ENCODE results near the gene UFSP1.

Gene UFSP1

GRCh38 chr7:100863406-100863950 lies 26.0 kb downstream of the UFSP1 start:
- Histone ChIP-seq H2BK5ac (ENCODE audit: low read depth, low read length, poor library complexity) (no peak overlapping the region), H3K27me3 (ENCODE audit: insufficient read depth, low read length) (no peaks in the 10 kb centered on the region), H3K27ac (ENCODE audit: low read depth, low read length) (no peak overlapping the region), H3K4ac (ENCODE audit: low read depth, low read length) (no peak overlapping the region), H3K36me3 (ENCODE audit: control insufficient read depth in 1 of 2, insufficient read depth in 2 of 2, low read length in 2 of 2) (peaks cover 39 to 40% of the 10 kb centered on the region in 2 experiments), H2AFZ (ENCODE audit: insufficient read depth, low read length, poor library complexity) (no peak overlapping the region), H3K79me2 (ENCODE audit: control insufficient read depth, insufficient read depth, low read length, poor library complexity) (peaks cover 18% of the 10 kb centered on the region), H3K23ac (ENCODE audit: low read length) (no peak overlapping the region), H4K8ac (ENCODE audit: low read depth, low read length) (no peak overlapping the region), H4K12ac (ENCODE audit: low read depth, low read length) (no peak overlapping the region), H2BK120ac (ENCODE audit: insufficient read depth, low read length, poor library complexity) (no peak overlapping the region), H3K4me3 (ENCODE audit: low read depth, low read length) (no peak overlapping the region), H3K9ac (ENCODE audit: low read length) (no peak overlapping the region), H2BK12ac (ENCODE audit: low read length) (no peak overlapping the region), H3K14ac (ENCODE audit: low read length) (no peak overlapping the region), H3K79me1 (ENCODE audit: low read length) (peaks cover 19% of the 10 kb centered on the region), H3K4me1 (ENCODE audit: control insufficient read depth in 1 of 2, insufficient read depth in 2 of 2, low read length in 2 of 2) (peaks cover 7 to 9% of the 10 kb centered on the region in 2 experiments), H4K91ac (ENCODE audit: low read depth, low read length) (no peak overlapping the region), H3K4me2 (ENCODE audit: low read length) (no peak overlapping the region), H3K9me3 (ENCODE audit: insufficient read depth, low read depth, low read length) (peaks cover 1% of the 10 kb centered on the region), H2AK5ac (ENCODE audit: low read length) (no peak overlapping the region), H3K18ac (ENCODE audit: low read length) (no peak overlapping the region)
- no peak for DNase-seq
- WGBS (ENCODE audit: extremely low coverage, insufficient coverage, insufficient read length): no CpG with 5 or more reads among the region's 10 CpGs

GRCh38 chr7:100861616-100861985 lies 27.9 kb downstream of the UFSP1 start:
- no peak overlapping the region for H4K8ac ChIP-seq (ENCODE audit: low read depth, low read length)
- no peak overlapping the region for H2BK12ac ChIP-seq (ENCODE audit: low read length)
- H3K27me3 ChIP-seq (ENCODE audit: insufficient read depth, low read length): no peaks in the 10 kb centered on the region
- no peak overlapping the region for H2AFZ ChIP-seq (ENCODE audit: insufficient read depth, low read length, poor library complexity)
- H4K91ac ChIP-seq (ENCODE audit: low read depth, low read length): no peak overlapping the region
- H3K4me2 ChIP-seq (ENCODE audit: low read length): no peak overlapping the region
- H3K79me2 ChIP-seq (ENCODE audit: control insufficient read depth, insufficient read depth, low read length, poor library complexity): peaks cover 1% of the 10 kb centered on the region
- no peak overlapping the region for H3K4ac ChIP-seq (ENCODE audit: low read depth, low read length)
- no peak overlapping the region for H3K4me3 ChIP-seq (ENCODE audit: low read depth, low read length)
- H3K4me1 ChIP-seq (ENCODE audit: control insufficient read depth in 1 of 2, insufficient read depth in 2 of 2, low read length in 2 of 2): peaks cover 10 to 12% of the 10 kb centered on the region in 2 experiments
- no peak overlapping the region for H4K12ac ChIP-seq (ENCODE audit: low read depth, low read length)
- peaks cover 1% of the 10 kb centered on the region for H3K9me3 ChIP-seq (ENCODE audit: insufficient read depth, low read depth, low read length)
- H3K79me1 ChIP-seq (ENCODE audit: low read length): peaks cover 7% of the 10 kb centered on the region
- H3K18ac ChIP-seq (ENCODE audit: low read length): no peak overlapping the region
- H3K23ac ChIP-seq (ENCODE audit: low read length): no peak overlapping the region
- no peak overlapping the region for H2AK5ac ChIP-seq (ENCODE audit: low read length)
- no CpG with 5 or more reads among the region's 14 CpGs for WGBS (ENCODE audit: extremely low coverage, insufficient coverage, insufficient read length)
- no peak overlapping the region for H3K27ac ChIP-seq (ENCODE audit: low read depth, low read length)
- peaks cover 38 to 39% of the 10 kb centered on the region in 2 experiments for H3K36me3 ChIP-seq (ENCODE audit: control insufficient read depth in 1 of 2, insufficient read depth in 2 of 2, low read length in 2 of 2)
- H2BK5ac ChIP-seq (ENCODE audit: low read depth, low read length, poor library complexity): no peak overlapping the region
- no peak overlapping the region for H3K9ac ChIP-seq (ENCODE audit: low read length)
- no peak overlapping the region for H3K14ac ChIP-seq (ENCODE audit: low read length)
- no peak for DNase-seq
- H2BK120ac ChIP-seq (ENCODE audit: insufficient read depth, low read length, poor library complexity): no peak overlapping the region

- Histone ChIP-seq H3K27me3 (ENCODE audit: insufficient read depth, low read length) (no peaks in the 10 kb centered on the region), H4K91ac (ENCODE audit: low read depth, low read length) (no peak overlapping the region), H2BK12ac (ENCODE audit: low read length) (no peak overlapping the region)
Measured at GRCh38 chr7:100860702-100861615, 28.6 kb downstream of the UFSP1 start.

GRCh38 chr7:100859856-100860255 lies 29.7 kb downstream of the UFSP1 start:
- no peak overlapping the region for H4K91ac ChIP-seq (ENCODE audit: low read depth, low read length)
- H3K27ac ChIP-seq (ENCODE audit: low read depth, low read length): no peak overlapping the region
- no peak overlapping the region for H3K23ac ChIP-seq (ENCODE audit: low read length)
- WGBS (ENCODE audit: extremely low coverage, insufficient coverage, insufficient read length): no CpG with 5 or more reads among the region's 15 CpGs
- H4K12ac ChIP-seq (ENCODE audit: low read depth, low read length): no peak overlapping the region
- no peaks in the 10 kb centered on the region for H3K27me3 ChIP-seq (ENCODE audit: insufficient read depth, low read length)
- peaks cover 14 to 16% of the 10 kb centered on the region in 2 experiments for H3K4me1 ChIP-seq (ENCODE audit: control insufficient read depth in 1 of 2, insufficient read depth in 2 of 2, low read length in 2 of 2)
- peaks cover 1% of the 10 kb centered on the region for H3K9me3 ChIP-seq (ENCODE audit: insufficient read depth, low read depth, low read length)
- no peak overlapping the region for H2BK12ac ChIP-seq (ENCODE audit: low read length)
- H3K9ac ChIP-seq (ENCODE audit: low read length): no peak overlapping the region
- H3K4me3 ChIP-seq (ENCODE audit: low read depth, low read length): no peak overlapping the region
- H2AFZ ChIP-seq (ENCODE audit: insufficient read depth, low read length, poor library complexity): no peak overlapping the region
- no peak overlapping the region for H3K4me2 ChIP-seq (ENCODE audit: low read length)
- H3K36me3 ChIP-seq (ENCODE audit: control insufficient read depth in 1 of 2, insufficient read depth in 2 of 2, low read length in 2 of 2): peaks cover 35 to 40% of the 10 kb centered on the region in 2 experiments
- peaks cover 8% of the 10 kb centered on the region for H3K79me1 ChIP-seq (ENCODE audit: low read length)
- no peak overlapping the region for H2AK5ac ChIP-seq (ENCODE audit: low read length)
- no peaks in the 10 kb centered on the region for H3K79me2 ChIP-seq (ENCODE audit: control insufficient read depth, insufficient read depth, low read length, poor library complexity)
- no peak overlapping the region for H3K18ac ChIP-seq (ENCODE audit: low read length)
- no peak overlapping the region for H3K4ac ChIP-seq (ENCODE audit: low read depth, low read length)
- no peak overlapping the region for H2BK120ac ChIP-seq (ENCODE audit: insufficient read depth, low read length, poor library complexity)
- H2BK5ac ChIP-seq (ENCODE audit: low read depth, low read length, poor library complexity): no peak overlapping the region
- no peak overlapping the region for H3K14ac ChIP-seq (ENCODE audit: low read length)
- DNase-seq: peak; percentile 75 to 77
- no peak overlapping the region for H4K8ac ChIP-seq (ENCODE audit: low read depth, low read length)

More at GRCh38 chr7:100860702-100861615, 28.6 kb downstream of the UFSP1 start:
- Histone ChIP-seq H4K12ac (ENCODE audit: low read depth, low read length) (no peak overlapping the region), H4K8ac (ENCODE audit: low read depth, low read length) (no peak overlapping the region), H3K23ac (ENCODE audit: low read length) (no peak overlapping the region), H3K27ac (ENCODE audit: low read depth, low read length) (no peak overlapping the region), H3K9me3 (ENCODE audit: insufficient read depth, low read depth, low read length) (peaks cover 1% of the 10 kb centered on the region), H3K4me1 (ENCODE audit: control insufficient read depth in 1 of 2, insufficient read depth in 2 of 2, low read length in 2 of 2) (peaks cover 12 to 14% of the 10 kb centered on the region in 2 experiments), H3K79me2 (ENCODE audit: control insufficient read depth, insufficient read depth, low read length, poor library complexity) (no peaks in the 10 kb centered on the region), H3K9ac (ENCODE audit: low read length) (no peak overlapping the region), H2AK5ac (ENCODE audit: low read length) (no peak overlapping the region), H3K79me1 (ENCODE audit: low read length) (peaks cover 8% of the 10 kb centered on the region), H3K4ac (ENCODE audit: low read depth, low read length) (no peak overlapping the region), H2BK120ac (ENCODE audit: insufficient read depth, low read length, poor library complexity) (no peak overlapping the region), H3K4me2 (ENCODE audit: low read length) (no peak overlapping the region), H3K18ac (ENCODE audit: low read length) (no peak overlapping the region), H3K14ac (ENCODE audit: low read length) (no peak overlapping the region), H3K4me3 (ENCODE audit: low read depth, low read length) (no peak overlapping the region), H3K36me3 (ENCODE audit: control insufficient read depth in 1 of 2, insufficient read depth in 2 of 2, low read length in 2 of 2) (peaks cover 38 to 39% of the 10 kb centered on the region in 2 experiments), H2BK5ac (ENCODE audit: low read depth, low read length, poor library complexity) (no peak overlapping the region), H2AFZ (ENCODE audit: insufficient read depth, low read length, poor library complexity) (no peak overlapping the region)
- WGBS (ENCODE audit: extremely low coverage, insufficient coverage, insufficient read length): no CpG with 5 or more reads among the region's 18 CpGs
- no peak for DNase-seq
